Right lobe of liver (tissue), 6 donors: ENCODE data around the gene JAK2. TPM values are rescaled to one million over a fixed set of nuclear protein-coding genes. Genes with fewer than 3 reads are reported as not detected.

Experiments used
- ATAC-seq, 4 donors: fragments of 200-7000 bp; cut with Tn5 transposase; one replicate each; pipeline ENCODE4 v1.9.1; 2020; ENCODE audit warnings: mild to moderate bottlenecking in 4 of 4, moderate library complexity in 4 of 4
- DNase-seq, 3 donors: peaks; one replicate each; pipeline ENCODE4 v3.0.0-alpha.2; 2020
- H3K27ac ChIP-seq, 3 donors: fragments of 200-600 bp; one replicate each; pipeline ENCODE4 v1.8.0; 2022
- H3K27me3 ChIP-seq, 2 donors: fragments of 200-600 bp; one replicate each; pipeline ENCODE4 v1.8.0; 2022
- H3K36me3 ChIP-seq, 4 donors: fragments of 200-600 bp; sonication (generic) in 1 of 4; one replicate each; pipeline versions ENCODE4 v1.5.1 to v1.8.0; 2017 to 2022; ENCODE audit warnings: control low read depth in 1 of 4
- H3K4me1 ChIP-seq, 4 donors: fragments of 200-600 bp; sonication (generic) in 1 of 4; one replicate each; pipeline versions ENCODE4 v1.5.1 to v1.8.0; 2017 to 2022; ENCODE audit warnings: control low read depth in 1 of 4
- H3K4me3 ChIP-seq, 3 donors: fragments of 200-600 bp; one replicate each; pipeline ENCODE4 v1.8.0; 2022
- H3K9me3 ChIP-seq, 4 donors: fragments of 200-600 bp; sonication (generic) in 1 of 4; one replicate each; pipeline versions ENCODE4 v1.5.1 to v1.8.0; 2017 to 2022; ENCODE audit warnings: control low read depth in 1 of 4
- CTCF ChIP-seq, 4 donors: fragments of 200-600 bp in 3 of 4; fragments of 450-650 bp in 1 of 4; IDR thresholded peaks; one replicate each; pipeline versions ENCODE4 v1.5.1 to v1.8.0; 2016 to 2022; ENCODE audit warnings: antibody characterized with exemption in 4 of 4, mild to moderate bottlenecking in 2 of 4
- POLR2A ChIP-seq: fragments of 450-650 bp; IDR thresholded peaks from one replicate; pipeline ENCODE4 v1.6.1; 2017; ENCODE audit warnings: antibody characterized with exemption, mild to moderate bottlenecking
- WGBS: methylation state at CpG from one replicate; pipeline ENCODE4 v1.1.6; 2018; ENCODE audit warnings: low coverage, low lambda C conversion rate; ENCODE audit not compliant: insufficient coverage; ENCODE audit errors: missing lambda C conversion rate; 5-methylcytosine and 5-hydroxymethylcytosine counted together
- intact Hi-C, 2 donors: fragments of 100-400 bp; cut with DNase I; formaldehyde crosslinking; loops; one replicate each; pipeline versions ENCODE4 v1.11.2 to v1.14.1; 2022
- total RNA-seq, 6 experiments: library from RNA; depleted of rRNA in 2 of 6; stranded (reverse); fragments of >200 nt in 2 of 6; fragmentation: NEBNext Ultra II Directional in 3 of 6; extraction: Animal tissue kit (Norgen Biotek cat#: 25700) in 3 of 6; gene quantifications; one replicate each; pipeline versions ENCODE4 v1.1.0 to v1.2.4, GENCODE V29; 2016 to 2023
- donor health status: DM: no; HTN: yes; CAD: no.
- donor health status: DM: no; HTN: no; CAD: no.
- donor health status: DM: no; HTN: no; CAD: no.
- donor health status: DM: no; HTN: yes; CAD: no.
- donor health status: DM: no; HTN: yes; CAD: no.

Gene JAK2
- total RNA-seq, 6 experiments from 2014 or later: 3.6 to 6.5 (median 4.4) TPM

DNA sequence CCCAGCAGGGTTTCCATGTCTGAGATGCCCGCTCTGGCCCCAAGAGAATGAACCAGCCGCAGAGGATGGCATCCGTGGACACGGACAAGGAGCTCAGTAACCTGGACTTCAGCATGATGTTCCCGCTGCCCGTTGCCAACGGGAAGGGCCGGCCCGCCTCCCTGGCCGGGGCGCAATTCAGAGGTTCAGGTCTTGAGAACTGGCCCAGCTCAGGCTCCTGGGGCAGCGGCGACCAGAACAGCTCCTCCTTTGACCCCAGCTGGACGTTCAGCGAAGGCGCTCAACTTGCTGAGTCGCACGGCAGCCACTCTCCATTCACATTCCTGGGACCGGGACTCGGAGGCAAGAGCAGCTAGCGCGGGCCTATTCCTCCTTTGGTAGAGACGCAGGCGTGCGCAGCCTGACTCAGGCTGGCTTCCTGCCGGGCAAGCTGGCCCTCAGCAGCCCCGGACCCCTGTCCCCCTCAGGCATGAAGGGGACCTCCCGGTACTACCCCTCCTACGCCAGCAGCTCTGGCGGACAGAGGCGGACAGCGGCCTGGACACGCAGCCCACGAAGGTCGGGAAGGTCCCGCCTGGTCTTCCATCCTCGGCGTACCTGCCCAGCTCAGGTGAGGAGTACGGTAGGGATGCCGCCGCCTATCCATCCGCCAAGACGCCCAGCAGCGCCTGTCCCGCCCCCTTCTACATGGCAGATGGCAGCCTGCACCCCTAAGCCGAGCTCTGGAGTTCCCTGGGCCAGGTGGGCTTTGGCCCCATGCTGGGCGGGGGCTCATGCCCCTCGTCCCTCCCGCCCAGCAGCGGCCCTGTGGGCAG is 126.0 kb downstream of the JAK2 start:
- TF ChIP-seq POLR2A: no peak
- ATAC-seq (no peak), DNase-seq (peak in 2 of 3 donors; percentile 14 to 50)
- 100% methylated on average over 5 of the region's 50 CpGs for WGBS
- Histone ChIP-seq H3K27ac (no peak overlapping the region), H3K27me3 (no peaks in the 10 kb centered on the region), H3K4me3 (no peak overlapping the region), H3K4me1 (no peaks in the 10 kb centered on the region), H3K9me3 (no peaks in the 10 kb centered on the region), H3K36me3 (no peaks in the 10 kb centered on the region)
- intact Hi-C loops: no loop called here

DNA sequence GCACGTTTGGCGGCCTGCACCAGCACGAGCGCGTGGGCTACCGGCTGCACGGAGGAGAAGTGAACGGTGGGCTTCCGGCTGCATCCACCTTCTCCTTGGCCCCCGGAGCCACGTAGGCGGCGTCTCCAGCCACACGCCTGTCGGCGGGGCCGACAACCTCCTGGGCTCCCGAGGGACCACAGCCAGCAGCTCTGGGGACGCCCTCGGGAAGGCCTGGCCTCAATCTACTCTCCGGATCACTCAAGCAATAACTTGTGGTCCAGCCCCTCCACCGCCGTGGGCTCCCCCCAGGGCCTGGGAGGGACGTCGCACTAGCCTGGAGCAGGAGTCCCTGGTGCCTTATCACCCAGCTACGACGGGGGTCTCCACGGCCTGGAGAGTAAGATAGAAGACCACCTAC is 126.6 kb downstream of the JAK2 start:
- ATAC-seq (peak in 1 of 4 donors; percentile 20), DNase-seq (peak in 1 of 3 donors; percentile 17)
- H3K27ac ChIP-seq: no peak overlapping the region

DNA sequence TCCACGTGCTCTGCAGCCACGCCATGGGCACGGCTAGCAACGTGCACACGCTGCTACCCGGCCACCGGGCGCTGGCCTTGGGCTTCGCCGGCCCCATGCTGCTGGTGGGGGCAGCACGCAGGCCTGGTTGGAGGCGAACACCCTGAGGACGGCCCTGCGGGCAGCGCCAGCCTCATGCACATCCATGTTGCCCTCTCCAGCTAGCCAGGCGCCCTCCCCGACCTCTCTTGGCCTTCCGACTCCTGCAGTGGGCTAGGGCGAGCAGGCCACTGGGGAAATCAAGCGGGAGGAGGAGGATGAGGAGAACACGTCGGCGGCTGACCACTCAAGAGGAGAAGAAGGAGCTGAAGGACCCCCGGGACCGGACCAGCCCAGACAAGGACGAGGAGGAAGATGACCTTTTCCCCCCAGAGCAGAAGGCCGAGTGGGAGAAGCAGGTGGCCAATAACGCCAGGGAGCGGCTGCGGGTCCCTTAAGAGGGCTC is 127.1 kb downstream of the JAK2 start:
- intact Hi-C loops: no loop called here
- Histone ChIP-seq H3K4me3 (no peak overlapping the region), H3K36me3 (no peaks in the 10 kb centered on the region), H3K27ac (no peak overlapping the region), H3K9me3 (no peaks in the 10 kb centered on the region), H3K4me1 (no peaks in the 10 kb centered on the region), H3K27me3 (no peaks in the 10 kb centered on the region)
- WGBS: 97% methylated on average over 5 of the region's 30 CpGs
- no peak for TF ChIP-seq CTCF (IDR thresholded peaks at IDR 0.05)
- no peak for TF ChIP-seq POLR2A
- ATAC-seq: no peak
- peak in 2 of 3 donors; percentile 15 to 51 for DNase-seq

More for the DNA sequence above, 126.6 kb downstream of the JAK2 start:
- intact Hi-C loops: no loop called here
- Histone ChIP-seq H3K4me1 (no peaks in the 10 kb centered on the region), H3K4me3 (no peak overlapping the region), H3K27me3 (no peaks in the 10 kb centered on the region), H3K36me3 (no peaks in the 10 kb centered on the region), H3K9me3 (no peaks in the 10 kb centered on the region)
- TF ChIP-seq CTCF (IDR thresholded peaks at IDR 0.05) (no peak), POLR2A (no peak)
- no CpG with 5 or more reads among the region's 28 CpGs for WGBS

DNA sequence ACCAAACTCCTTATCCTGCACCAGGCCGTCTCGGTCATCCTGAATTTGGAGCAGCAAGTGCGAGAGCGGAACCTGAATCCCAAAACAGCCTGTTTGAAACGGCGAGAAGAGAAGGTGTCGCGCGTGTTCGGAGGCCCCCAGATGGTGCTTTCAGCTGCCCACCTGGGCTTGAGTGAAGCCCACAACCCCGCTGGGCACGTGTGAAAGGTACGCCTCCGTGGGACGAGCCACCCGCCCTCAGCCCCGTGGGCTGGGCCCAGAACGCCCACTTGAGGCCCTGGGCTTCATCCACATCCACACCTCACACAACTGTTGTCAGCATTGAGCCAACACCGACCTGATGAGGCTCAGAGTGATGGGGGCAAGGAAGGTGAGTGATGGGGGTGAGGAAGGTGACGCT is 127.6 kb downstream of the JAK2 start:
- H3K36me3 ChIP-seq: no peaks in the 10 kb centered on the region
- no peak overlapping the region for H3K4me3 ChIP-seq
- ATAC-seq: no peak
- DNase-seq: peak in 1 of 3 donors; percentile 37
- H3K9me3 ChIP-seq: no peaks in the 10 kb centered on the region
- H3K27me3 ChIP-seq: no peaks in the 10 kb centered on the region
- no peak overlapping the region for H3K27ac ChIP-seq
- no peaks in the 10 kb centered on the region for H3K4me1 ChIP-seq
- no peak for TF ChIP-seq CTCF (IDR thresholded peaks at IDR 0.05)
- no peak for TF ChIP-seq POLR2A
- intact Hi-C loops: no loop called here
- WGBS: 100% methylated on average over 1 of the region's 20 CpGs

DNA sequence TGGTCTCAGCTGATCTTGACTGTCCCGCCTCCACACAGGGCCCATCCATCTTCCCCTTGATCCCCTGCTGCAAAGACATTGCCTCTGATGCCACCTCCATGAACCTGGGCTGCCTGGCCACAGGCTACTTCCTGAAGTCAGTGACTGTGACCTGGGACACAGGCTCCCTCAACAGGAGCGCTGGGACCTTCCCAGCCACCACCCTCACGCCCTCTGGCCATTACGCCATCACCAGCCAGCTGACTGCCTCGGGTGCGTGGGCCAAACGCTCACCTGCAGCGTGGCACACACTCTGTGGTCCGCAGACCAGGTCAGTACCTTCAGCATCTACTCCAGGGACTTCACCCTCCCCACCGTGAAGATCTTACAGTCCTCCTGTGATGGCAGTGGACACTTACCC is 128.5 kb downstream of the JAK2 start:
- Histone ChIP-seq H3K9me3 (no peaks in the 10 kb centered on the region), H3K27me3 (no peaks in the 10 kb centered on the region), H3K4me1 (no peaks in the 10 kb centered on the region), H3K27ac (no peak overlapping the region), H3K4me3 (no peak overlapping the region), H3K36me3 (no peaks in the 10 kb centered on the region)
- TF ChIP-seq CTCF (IDR thresholded peaks at IDR 0.05) (no peak), POLR2A (no peak)
- peak in 1 of 4 donors; percentile 21 for ATAC-seq
- peak in 1 of 3 donors; percentile 40 for DNase-seq
- intact Hi-C loops: no loop called here
- 100% methylated on average over 2 of the region's 10 CpGs for WGBS
